ENCODE measurements around the gene CNKSR3.

The CNKSR3 gene

GRCh38 chr6:154457046-154457713 lies 53.3 kb downstream of the CNKSR3 start:
- peak; percentile 63 for DNase-seq (ENCODE audit: low read depth)

- no peak for DNase-seq (ENCODE audit: low read depth)
Measured at GRCh38 chr6:154453329-154453728, 57.2 kb downstream of the CNKSR3 start.

GRCh38 chr6:154450498-154450897 lies 60.0 kb downstream of the CNKSR3 start:
- no peak for DNase-seq (ENCODE audit: low read depth)

GRCh38 chr6:154448448-154449096 lies 61.9 kb downstream of the CNKSR3 start:
- DNase-seq (ENCODE audit: low read depth) = peak; percentile 81

- DNase-seq (ENCODE audit: low read depth) = peak; percentile 34
Measured at GRCh38 chr6:154447954-154448353, 62.5 kb downstream of the CNKSR3 start.

GRCh38 chr6:154446984-154447383 lies 63.5 kb downstream of the CNKSR3 start:
- DNase-seq (ENCODE audit: low read depth) = no peak

- no peak for DNase-seq (ENCODE audit: low read depth)
Measured at GRCh38 chr6:154445417-154445816, 65.1 kb downstream of the CNKSR3 start.

GRCh38 chr6:154441995-154442310 lies 68.5 kb downstream of the CNKSR3 start:
- no peak for DNase-seq (ENCODE audit: low read depth)

- no peak for DNase-seq (ENCODE audit: low read depth)
Measured at GRCh38 chr6:154440422-154441043, 70.0 kb downstream of the CNKSR3 start.

- DNase-seq (ENCODE audit: low read depth) = no peak
Measured at GRCh38 chr6:154440022-154440421, 70.5 kb downstream of the CNKSR3 start.

GRCh38 chr6:154438882-154439415 lies 71.5 kb downstream of the CNKSR3 start:
- DNase-seq (ENCODE audit: low read depth) = no peak

GRCh38 chr6:154435400-154435945 lies 75.0 kb downstream of the CNKSR3 start:
- no peak for DNase-seq (ENCODE audit: low read depth)

- no peak for DNase-seq (ENCODE audit: low read depth)
Measured at GRCh38 chr6:154434662-154435061, 75.8 kb downstream of the CNKSR3 start.

- no peak for DNase-seq (ENCODE audit: low read depth)
Measured at GRCh38 chr6:154433477-154434241, 76.8 kb downstream of the CNKSR3 start.

GRCh38 chr6:154432533-154433476 lies 77.7 kb downstream of the CNKSR3 start:
- DNase-seq (ENCODE audit: low read depth) = peak; percentile 22

- no peak for DNase-seq (ENCODE audit: low read depth)
Measured at GRCh38 chr6:154430481-154430919, 80.0 kb downstream of the CNKSR3 start.

- DNase-seq (ENCODE audit: low read depth) = no peak
Measured at GRCh38 chr6:154429711-154430110, 80.8 kb downstream of the CNKSR3 start.

GRCh38 chr6:154428897-154429296 lies 81.6 kb downstream of the CNKSR3 start:
- peak; percentile 73 for DNase-seq (ENCODE audit: low read depth)

GRCh38 chr6:154427446-154427845 lies 83.0 kb downstream of the CNKSR3 start:
- DNase-seq (ENCODE audit: low read depth) = no peak

- DNase-seq (ENCODE audit: low read depth) = no peak
Measured at GRCh38 chr6:154426997-154427396, 83.5 kb downstream of the CNKSR3 start.

GRCh38 chr6:154425034-154425433 lies 85.5 kb downstream of the CNKSR3 start:
- DNase-seq (ENCODE audit: low read depth) = no peak

All from ELR (cell line).